Fibroblast of villous mesenchyme (primary cell): ENCODE data around the gene INHA. TPM values are rescaled to one million over a fixed set of nuclear protein-coding genes. Genes with fewer than 3 reads are reported as not detected.

Source experiments
- DNase-seq: peaks from one replicate; pipeline ENCODE4 v3.0.0-alpha.2; 2010; ENCODE audit warnings: low read depth
- H3K4me3 ChIP-seq: 2 replicates; pipeline ENCODE4 v1.5.1; 2011; ENCODE audit warnings: low read depth, mild to moderate bottlenecking, low read length
- CTCF ChIP-seq: IDR thresholded peaks from 2 replicates; pipeline ENCODE4 v1.5.1; 2012; ENCODE audit warnings: low read depth, mild to moderate bottlenecking, low read length; ENCODE audit not compliant: insufficient read depth
- total RNA-seq: library from RNA; depleted of rRNA; stranded (reverse); fragments of >200 nt; gene quantifications from 2 replicates; pipeline ENCODE4 v1.2.3, GENCODE V29; 2012

The INHA gene
- total RNA-seq, 1 donor = 0.43 TPM

GRCh38 chr2:219605607-219605954 is 33.5 kb downstream of the INHA start:
- no peak for DNase-seq
- no peak for TF ChIP-seq CTCF

GRCh38 chr2:219607931-219608330 is 35.8 kb downstream of the INHA start:
- no peak overlapping the region for H3K4me3 ChIP-seq
- no peak for TF ChIP-seq CTCF
- DNase-seq = no peak

More at GRCh38 chr2:219605607-219605954, 33.5 kb downstream of the INHA start:
- H3K4me3 ChIP-seq = no peak overlapping the region

- no peak for DNase-seq
- no peak for TF ChIP-seq CTCF
- H3K4me3 ChIP-seq = no peak overlapping the region
Measured at GRCh38 chr2:219608399-219608964, 36.4 kb downstream of the INHA start.

GRCh38 chr2:219609149-219609750 is 37.1 kb downstream of the INHA start:
- TF ChIP-seq CTCF = no peak
- no peak overlapping the region for H3K4me3 ChIP-seq
- no peak for DNase-seq

GRCh38 chr2:219611306-219611705 is 39.2 kb downstream of the INHA start:
- H3K4me3 ChIP-seq = no peak overlapping the region
- TF ChIP-seq CTCF = no peak
- DNase-seq = no peak

- no peak for DNase-seq
- no peak overlapping the region for H3K4me3 ChIP-seq
- TF ChIP-seq CTCF = no peak
Measured at GRCh38 chr2:219611866-219612576, 39.9 kb downstream of the INHA start.
